Measurements from ENCODE around the gene RBMS1.

Gene RBMS1

DNA sequence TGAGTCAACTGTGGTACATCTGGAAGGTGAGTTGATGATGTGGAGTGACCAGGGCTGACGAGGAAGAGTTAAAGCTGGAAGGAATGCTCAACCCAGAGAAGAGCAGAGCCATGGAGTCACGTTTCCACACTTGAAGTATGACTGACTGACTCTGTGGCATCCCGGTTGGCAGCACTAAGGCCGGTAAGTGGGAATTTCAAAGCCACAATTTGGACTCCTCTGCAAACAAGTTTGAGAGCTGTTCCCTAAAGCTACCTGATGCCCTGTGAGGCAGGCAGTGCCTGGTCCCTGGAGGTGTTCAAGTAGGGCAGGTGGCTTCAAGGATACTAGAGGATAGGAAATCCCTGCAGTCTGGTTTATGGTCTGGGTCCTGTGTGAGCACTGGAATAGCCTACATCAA, 224.2 kb downstream of the RBMS1 start:
- no peak for FAIRE-seq

- no peak for FAIRE-seq
Observed at GRCh38 chr2:160268151-160268781, 225.3 kb downstream of the RBMS1 start.

DNA sequence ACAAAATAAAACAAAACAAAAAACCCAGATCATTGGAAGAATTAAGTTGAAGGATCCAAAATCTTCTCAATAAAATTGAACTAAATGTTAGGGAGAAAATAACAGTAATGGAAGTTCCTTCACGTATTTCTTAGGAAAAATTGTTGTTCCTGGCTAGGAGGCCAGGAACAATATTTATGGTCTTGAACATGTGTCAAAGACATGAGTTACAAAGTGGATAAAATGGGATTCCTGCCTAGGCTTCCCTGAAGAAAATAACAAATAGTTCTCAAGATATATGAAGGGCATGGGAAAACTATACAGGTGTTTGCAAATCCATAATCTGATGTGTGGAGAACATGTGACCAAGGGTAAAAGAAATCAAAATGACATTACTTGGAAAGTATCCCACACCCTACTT, 225.9 kb downstream of the RBMS1 start:
- no peak for FAIRE-seq

- no peak for FAIRE-seq
Observed at GRCh38 chr2:160267022-160267421, 226.6 kb downstream of the RBMS1 start.

DNA sequence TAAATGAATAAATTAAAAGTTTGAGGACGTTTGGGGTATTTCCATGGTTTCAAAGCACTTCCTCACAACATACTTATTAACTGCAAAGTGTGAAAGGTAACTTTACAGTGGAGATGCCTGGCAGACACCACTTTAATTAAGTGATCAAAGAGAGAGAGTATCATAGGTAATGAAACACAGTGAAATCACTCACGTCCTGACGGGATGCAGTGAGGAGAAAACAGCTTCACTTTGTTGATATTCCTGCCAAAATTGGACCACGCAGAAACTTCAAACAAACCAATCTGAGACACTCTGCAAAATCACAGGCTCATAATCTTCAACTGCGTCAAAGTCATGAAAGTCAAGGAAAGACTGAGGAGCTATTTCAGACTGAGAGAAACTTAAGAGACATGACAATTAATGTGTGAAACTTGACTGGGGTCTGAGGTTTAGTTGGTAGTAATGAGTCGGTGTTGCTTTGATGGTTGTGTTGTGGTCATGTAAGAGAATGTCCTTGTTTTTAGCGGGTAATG, 227.5 kb downstream of the RBMS1 start:
- FAIRE-seq = no peak

GRCh38 chr2:160264308-160264707, 229.3 kb downstream of the RBMS1 start:
- no peak for FAIRE-seq

DNA sequence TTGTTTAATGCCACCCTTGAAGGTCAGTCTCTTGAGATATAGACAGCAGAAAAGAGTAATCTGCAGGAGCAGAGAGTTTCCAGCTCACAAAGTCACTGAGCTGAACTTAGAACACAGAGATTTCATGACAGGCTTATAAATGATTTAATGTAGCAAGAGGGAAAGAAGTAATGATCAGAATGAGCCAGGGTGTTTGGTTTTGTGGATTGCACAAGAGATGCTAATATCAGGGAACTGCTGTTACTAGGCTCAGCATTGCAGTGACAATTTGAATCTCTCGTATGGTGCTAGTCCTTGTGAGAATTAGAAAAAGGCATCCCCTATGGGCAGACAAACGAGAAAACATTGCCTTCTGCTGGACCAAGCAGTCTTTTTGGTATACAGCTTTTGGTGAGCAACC, 231.9 kb downstream of the RBMS1 start:
- FAIRE-seq = no peak

DNA sequence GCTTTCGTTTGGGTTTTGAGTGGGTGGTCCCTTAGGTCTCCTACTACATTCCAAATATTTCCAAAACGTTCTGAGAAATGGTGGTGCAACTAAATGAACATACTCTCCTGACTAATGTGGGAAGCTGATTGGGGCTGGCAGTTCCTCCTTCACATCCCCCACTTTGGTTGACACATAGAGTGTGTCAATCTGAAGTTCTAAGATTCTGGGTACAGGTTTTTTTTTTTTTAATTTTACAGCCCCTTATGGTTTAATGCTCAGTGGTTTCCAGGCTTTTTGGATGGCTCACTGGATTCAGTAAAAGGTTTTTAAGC, 235.2 kb downstream of the RBMS1 start:
- no peak for FAIRE-seq

- no peak for FAIRE-seq
Observed at GRCh38 chr2:160257743-160258491, 235.7 kb downstream of the RBMS1 start.

DNA sequence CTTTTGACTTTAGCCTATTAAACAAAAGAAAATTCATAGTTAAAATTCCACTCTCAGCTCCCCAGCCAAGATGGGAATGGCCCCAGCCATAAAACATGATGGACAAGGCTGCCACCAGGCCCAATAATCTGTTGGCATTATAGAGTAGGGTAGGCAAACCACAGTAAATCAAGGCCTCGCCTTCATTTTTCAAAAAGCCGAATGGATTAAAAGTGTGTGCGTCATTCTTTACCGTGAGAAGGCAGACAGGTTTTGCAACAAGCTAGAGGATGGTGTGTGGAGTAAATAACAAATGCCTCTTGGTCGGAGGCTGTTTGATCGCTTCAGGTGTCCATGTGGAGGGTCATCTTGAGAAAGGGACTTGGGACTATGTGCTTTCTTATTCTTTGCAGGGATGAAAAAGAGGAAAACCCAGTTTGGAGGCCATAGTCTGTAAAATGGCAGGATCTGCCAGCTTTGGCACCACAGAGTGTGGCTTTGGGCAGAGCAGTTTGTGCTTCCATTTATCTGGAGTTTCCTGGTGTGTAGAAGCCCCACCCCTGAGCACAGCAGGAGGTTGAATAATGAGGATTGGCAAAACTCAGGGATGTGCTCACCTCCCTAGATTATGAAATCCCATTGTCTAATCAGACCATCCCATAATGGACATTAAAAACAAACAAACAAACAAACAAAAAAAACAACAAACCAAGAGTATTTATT, 236.4 kb downstream of the RBMS1 start:
- FAIRE-seq = no peak

- no peak for FAIRE-seq
Observed at GRCh38 chr2:160256507-160256906, 237.1 kb downstream of the RBMS1 start.

DNA sequence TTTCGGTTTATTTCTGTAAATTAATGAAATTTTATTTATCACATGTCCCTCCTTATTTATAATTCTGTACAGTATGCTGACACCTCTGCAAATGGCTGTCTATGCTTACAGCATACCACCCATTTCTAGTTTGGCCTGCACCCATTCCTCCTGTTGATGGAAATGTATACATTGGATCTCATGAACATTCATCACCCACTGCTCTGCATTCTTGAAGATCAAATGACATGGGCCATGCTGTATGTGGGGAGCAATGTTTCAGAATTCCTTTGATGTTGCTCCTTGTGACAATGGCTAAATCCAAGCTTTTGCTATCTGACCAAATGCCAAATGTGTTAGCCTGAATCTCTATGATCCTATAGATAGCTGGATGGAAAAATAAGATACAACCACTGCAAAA, 238.2 kb downstream of the RBMS1 start:
- no peak for FAIRE-seq

DNA sequence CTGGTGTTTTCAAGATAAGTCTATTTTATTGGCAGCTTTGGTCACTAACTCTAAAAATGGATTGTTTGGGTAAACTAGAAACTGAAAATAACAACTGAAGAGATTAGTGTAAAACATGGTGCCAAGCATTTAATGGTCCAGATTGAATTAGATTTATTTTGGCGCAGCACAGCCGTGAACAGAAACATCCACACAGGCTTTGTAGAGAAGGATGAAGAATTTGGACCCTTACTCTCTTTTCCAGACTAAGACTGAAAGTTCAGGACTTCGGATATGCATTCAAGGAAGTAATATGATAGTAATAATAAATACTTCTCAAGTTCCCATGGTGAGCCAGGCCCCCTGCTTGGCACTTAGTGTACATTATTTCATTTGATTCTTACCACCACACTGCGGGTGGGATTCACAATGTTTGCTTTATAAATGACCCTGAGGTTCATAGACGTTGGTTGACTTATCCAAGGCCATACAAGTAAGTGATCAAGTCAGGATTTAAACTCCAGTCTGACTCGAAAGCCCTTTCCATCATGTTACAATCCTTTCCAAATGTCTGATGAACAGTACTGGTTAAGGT, 239.3 kb downstream of the RBMS1 start:
- FAIRE-seq = no peak

DNA sequence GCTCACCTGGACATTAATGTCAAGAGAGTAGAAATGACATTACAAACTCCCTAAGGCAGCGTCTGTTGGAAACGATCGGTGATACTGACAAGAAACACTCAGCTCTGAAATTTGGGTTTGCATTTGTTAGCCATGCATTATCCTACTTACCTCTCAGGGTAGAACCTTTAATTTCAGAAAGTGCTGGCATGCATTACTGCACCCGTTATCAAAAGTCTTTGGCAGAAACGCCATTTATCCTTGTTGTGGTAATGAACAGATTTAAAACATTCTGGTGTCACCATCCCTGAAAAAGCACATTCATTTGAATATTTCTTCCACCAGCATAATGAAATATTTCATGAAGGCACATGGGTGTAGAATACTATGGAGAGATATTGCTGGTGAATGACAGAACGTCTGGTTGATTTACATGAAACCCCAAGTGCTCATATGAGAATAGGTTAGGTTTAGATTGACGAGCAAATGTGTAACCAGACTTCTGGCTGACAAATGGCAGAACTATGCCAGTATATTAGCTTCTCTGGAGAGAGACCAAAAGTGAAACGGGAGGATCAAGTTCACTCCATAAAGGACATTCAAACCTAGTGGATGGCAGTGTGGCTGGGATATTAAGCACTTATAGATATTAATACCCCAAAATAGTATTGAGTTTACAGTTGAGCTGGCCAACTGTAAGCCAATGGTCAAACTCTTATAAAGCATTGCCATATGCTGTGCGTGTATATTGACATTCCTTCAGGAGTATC, 240.0 kb downstream of the RBMS1 start:
- no peak for FAIRE-seq

- peak; percentile 51 for FAIRE-seq
Observed at GRCh38 chr2:160252900-160253299, 240.7 kb downstream of the RBMS1 start.

DNA sequence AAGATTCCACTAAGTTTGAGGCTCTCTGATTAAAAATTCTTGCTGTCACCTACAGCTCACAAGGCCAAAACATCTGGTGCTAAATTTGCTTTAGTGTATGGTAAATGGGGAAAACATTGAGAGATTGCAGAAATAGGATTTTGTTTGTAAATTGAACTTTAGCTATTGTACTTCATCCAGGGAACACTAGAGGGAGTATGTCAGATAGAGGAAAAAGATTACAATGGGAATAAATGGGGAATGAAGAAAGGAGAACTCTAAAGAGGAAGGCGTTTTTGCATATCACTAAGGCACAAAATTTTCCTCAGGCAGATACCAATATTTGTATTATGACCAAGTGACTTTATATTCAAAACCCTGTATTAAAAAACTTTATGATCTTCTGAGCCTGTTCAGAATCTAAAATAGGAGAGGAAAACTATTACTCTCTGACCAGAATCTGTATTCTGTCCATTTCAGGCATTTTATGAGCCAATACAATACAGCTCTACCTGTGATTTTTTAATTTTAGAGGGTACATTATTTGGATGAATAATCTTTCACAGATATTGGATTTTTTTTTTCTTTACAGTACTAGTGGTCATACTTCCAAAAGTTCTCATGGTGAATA, 241.2 kb downstream of the RBMS1 start:
- no peak for FAIRE-seq

DNA sequence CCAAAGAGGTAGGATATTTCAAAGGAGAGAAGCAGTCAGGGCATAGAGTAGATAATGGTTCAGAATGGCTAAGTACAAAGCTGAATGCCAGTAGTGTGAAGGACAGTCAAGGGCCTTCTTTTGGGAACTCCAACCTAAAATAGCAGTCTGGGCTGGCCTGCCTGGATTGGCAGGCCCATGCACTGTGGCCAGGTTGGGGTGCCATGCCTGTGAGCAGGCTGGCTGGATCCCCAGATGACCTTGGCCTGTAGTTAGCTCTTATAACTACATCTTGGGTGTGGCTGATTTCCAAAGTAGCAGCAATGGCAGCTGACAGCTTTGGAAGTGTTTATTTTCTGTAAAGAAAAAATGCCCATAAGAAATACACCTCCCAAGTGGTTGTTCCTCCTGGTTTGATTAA, 242.0 kb downstream of the RBMS1 start:
- no peak for FAIRE-seq

GRCh38 chr2:160249876-160250275, 243.7 kb downstream of the RBMS1 start:
- no peak for FAIRE-seq

GRCh38 chr2:160247296-160248035, 246.1 kb downstream of the RBMS1 start:
- FAIRE-seq = no peak

GRCh38 chr2:160246356-160246755, 247.3 kb downstream of the RBMS1 start:
- no peak for FAIRE-seq

DNA sequence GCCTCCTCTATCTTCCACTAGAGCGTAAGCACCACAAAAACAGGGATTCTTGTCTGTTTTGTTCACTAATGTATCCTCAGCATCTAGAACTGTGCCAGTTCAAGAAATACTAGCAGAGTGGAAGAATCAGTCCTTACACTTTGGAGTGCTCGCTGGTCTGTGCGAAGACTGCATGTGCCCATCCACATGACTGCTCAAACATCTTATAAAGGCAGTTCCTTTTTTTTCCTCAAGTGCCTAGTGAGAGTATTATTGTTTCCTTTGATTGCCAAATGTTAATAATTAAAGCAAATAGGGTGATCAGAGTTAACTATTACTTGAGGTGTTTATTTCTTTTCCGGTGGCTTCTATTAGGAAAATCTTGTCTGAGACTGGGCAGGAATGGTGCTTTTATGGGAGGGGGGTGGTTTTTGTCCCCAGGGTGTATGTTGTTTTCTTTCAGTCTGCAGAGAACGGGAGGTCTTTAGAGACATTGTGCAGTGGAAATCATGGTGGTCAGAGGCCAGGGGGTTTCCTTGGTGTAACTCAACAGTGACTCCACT, 247.9 kb downstream of the RBMS1 start:
- no peak for FAIRE-seq
